ENCODE results near the gene PCBP1.
"Not testable (repeated sequence)": the region's sequence is repeated elsewhere in the genome, so short reads cannot be mapped to it uniquely, and the experiment has no call there.

Gene PCBP1

DNA sequence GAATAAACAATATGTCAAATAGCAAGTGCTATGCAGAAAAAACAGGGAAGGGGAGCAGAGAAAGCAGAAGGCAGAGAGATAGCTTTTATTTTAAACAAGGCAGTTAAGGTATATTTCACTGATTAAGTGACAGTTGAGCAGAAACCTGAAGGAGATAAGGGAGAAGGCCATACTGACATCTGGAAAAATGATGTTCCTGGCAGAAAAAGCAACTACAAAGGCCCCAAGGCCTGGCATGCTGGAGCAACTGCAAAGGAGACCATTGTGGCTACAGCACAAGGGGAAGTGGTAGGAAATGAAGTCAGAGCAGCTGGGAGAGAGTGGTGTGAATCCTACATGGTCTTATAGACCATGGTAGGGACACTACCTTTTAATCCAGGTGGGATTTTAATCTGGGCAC, 8.9 kb upstream of the PCBP1 start:
- Histone ChIP-seq H3K27ac (peak overlapping the region in 5 of 21 experiments; percentile 5 to 31 (median 22)), H3K4me3 (no peak overlapping the region)

DNA sequence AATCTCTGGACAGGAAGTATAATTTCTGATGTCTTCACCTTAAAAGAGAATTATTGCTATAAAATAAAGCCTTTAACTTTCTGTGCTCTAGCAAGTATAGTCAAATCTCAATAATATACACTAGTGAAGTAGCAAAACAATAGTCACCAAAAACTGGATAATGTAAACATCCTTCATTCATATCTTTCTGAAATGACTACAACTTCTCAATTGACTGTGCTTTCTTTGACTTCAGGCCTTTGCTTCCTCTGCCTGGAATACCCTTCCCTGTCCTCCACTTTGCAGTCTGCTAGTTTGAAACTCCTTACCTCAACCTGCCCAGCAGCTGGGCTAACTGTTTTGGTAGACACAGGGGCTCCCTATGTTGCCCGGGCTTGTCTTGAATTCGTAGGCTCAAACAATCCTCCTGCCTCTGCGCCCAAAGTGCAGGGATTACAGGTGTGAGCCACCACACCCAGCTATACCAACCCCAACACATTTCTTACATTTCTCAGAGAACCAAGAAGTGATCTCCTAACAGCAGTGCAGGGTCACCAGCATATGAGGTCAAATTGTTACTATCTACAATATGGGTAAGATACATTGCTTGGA, 6.6 kb upstream of the PCBP1 start:
- H3K27ac ChIP-seq, result peak overlapping the region in 12 of 21 experiments; percentile 6 to 99 (median 33)
- H3K4me3 ChIP-seq, result no peak overlapping the region

DNA sequence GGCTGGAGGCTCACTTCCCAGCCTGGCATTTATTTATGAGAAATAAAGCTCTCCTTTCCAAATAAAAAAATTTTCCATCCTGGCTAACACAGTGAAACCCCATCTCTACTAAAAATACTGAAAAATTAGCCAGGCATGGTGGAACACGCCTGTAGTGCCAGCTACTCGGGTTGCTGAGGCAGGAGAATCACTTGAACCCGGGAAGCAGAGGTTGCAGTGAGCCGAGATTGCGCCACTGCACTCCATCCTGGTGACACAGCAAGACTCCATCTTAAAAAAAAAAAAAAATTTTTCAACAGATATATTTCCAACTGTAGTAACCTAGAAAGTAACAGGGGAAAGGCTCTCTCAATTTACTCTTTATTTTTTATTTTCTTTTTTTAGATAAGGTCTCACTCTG, 6.1 kb upstream of the PCBP1 start:
- H3K4me3 ChIP-seq, result no peak overlapping the region
- H3K27ac ChIP-seq, result peak overlapping the region in 10 of 21 experiments; percentile 7 to 99 (median 35)

DNA sequence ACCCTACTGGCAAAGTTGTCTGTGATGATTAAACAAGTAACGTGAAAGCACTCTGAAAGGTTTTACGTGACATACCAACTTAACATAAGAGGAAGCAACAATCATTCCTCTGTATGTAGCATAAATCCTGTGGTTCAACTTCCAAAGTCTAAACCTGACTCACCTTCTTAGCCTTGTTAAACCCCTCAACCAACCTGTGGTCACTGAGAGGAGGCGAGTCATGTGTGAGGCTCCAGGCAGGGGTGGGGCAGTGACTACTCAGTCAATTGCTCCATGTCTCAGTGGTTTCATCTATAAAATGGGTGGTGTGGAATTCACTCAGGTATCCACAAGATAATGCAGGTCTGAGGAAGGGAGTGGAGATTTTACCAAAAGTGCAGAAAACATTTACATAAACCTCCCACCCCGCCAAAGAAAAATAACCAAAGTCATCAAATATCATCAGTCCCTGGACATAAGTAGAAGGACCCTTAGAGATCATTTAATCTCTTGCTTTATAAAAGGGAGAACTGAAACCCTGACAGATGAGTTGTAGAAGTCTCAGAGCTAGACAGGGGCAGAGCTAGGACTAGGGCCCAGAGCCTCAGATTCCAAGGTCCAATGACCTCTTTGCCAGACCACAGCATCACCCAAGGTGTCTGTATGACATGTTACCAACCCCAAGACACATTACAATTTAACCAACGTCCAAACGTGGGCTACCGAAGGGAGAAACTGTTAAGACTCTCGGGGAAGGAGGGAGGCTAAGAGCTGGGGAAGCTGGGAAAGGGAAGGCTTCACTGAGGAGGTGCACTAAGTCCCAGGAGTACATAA, 3.7 kb upstream of the PCBP1 start:
- Histone ChIP-seq H3K4me3 (no peak overlapping the region), H3K27ac (peak overlapping the region in 20 of 21 experiments; percentile 1 to 100 (median 100))

DNA sequence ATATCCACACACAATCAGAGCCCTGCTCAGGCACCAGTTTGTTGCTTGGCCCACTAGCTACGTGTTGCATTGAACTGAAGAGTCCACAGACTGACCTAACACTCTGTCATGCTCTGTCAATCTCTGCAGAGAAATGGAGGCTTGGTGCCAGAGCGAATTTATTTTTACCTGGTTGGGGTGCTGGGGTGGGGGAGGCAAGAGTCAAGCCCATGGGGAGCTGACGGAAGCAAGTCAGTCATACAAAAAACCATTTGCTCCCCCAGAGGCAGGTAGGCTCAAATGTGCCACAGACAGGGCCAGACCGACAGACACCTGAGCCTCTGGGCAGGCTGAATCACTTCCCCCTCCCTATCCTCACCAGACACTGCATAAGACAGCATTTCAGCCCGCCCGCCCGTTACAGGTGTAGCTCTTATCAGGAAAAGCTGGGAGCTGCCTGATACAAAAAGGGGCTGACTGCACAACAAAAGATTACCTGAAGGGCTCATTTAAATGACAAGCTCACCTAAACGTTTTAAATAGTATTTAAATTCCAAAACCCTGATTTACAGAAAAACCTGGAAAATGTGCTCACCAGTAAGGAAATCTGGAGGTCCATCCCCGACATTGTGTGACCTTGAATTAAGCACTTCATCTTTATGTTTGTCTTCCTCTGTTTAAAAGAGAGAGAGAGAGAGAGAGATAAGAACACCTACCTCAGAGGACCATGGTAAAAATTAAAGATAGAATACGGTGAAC, 2.1 kb upstream of the PCBP1 start:
- H3K27ac ChIP-seq, result peak overlapping the region; percentile 39 to 100 (median 100)
- peak overlapping the region; percentile 54 to 96 (median 87) for H3K4me3 ChIP-seq

DNA sequence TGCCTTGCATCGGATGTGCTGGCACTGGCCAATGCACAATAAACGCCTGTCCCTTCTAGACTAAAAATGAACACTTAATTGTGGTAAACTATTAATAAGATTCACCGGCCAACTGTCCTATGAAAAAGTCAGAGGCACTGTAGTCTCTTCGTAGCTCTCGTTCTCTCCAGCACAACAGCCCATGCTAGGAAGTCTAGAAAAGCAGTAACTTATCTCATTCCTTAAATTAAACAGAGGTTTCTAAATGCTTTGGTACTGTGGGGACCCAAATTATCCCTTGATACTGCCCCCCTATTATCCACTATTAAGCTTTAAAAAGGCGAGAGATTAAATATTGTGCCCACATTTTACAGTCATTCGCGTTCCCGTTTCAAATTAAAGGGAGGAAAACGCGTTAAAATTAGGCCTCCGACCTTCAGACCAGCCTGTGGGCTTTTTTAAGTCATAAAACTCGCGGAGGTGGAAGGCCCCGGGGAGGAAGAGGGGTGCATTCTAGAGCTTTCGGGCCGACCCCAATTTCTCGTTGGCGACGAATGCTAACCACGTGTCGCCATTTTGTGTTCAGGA, 1.5 kb upstream of the PCBP1 start:
- H3K4me3 ChIP-seq, result peak overlapping the region; percentile 54 to 96 (median 87)
- H3K27ac ChIP-seq, result peak overlapping the region; percentile 94 to 100 (median 100)

DNA sequence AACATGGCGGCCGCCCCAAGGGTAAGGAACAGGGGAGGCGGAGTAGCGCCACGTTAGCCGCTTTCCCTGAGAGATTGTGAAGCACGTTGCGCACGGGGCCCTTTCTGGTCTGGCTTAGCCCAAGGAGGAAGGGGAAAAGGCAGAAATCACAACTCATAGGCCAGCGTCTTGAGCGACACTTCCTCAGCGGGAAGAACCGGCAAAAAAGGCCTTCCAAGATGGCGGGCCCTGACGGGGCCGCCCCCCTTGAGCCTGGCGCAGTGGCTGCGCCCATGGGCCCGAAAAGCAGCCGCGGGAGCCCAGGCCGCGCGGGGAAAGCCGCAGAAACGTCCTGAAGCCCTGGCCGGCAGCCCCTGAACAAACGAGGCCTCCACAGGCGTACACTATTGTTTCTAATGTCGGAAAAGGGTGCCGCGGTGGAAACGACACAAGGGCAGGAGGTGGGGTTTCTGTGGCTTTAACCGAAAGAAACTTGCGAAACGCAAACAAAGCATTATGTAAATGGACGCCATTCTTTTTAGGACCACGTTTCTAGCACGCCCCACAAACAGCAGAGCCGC, 919 bp upstream of the PCBP1 start:
- peak overlapping the region; percentile 54 to 96 (median 87) for H3K4me3 ChIP-seq
- H3K27ac ChIP-seq, result peak overlapping the region; percentile 94 to 100 (median 100)

DNA sequence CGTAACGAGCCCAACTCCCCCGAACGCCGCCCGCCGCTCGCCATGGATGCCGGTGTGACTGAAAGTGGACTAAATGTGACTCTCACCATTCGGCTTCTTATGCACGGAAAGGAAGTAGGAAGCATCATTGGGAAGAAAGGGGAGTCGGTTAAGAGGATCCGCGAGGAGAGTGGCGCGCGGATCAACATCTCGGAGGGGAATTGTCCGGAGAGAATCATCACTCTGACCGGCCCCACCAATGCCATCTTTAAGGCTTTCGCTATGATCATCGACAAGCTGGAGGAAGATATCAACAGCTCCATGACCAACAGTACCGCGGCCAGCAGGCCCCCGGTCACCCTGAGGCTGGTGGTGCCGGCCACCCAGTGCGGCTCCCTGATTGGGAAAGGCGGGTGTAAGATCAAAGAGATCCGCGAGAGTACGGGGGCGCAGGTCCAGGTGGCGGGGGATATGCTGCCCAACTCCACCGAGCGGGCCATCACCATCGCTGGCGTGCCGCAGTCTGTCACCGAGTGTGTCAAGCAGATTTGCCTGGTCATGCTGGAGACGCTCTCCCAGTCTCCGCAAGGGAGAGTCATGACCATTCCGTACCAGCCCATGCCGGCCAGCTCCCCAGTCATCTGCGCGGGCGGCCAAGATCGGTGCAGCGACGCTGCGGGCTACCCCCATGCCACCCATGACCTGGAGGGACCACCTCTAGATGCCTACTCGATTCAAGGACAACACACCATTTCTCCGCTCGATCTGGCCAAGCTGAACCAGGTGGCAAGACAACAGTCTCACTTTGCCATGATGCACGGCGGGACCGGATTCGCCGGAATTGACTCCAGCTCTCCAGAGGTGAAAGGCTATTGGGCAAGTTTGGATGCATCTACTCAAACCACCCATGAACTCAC, 673 bp downstream of the PCBP1 start:
- H3K4me3 ChIP-seq, result peak overlapping the region; percentile 74 to 96 (median 87)
- H3K27ac ChIP-seq, result peak overlapping the region; percentile 94 to 100 (median 100)

DNA sequence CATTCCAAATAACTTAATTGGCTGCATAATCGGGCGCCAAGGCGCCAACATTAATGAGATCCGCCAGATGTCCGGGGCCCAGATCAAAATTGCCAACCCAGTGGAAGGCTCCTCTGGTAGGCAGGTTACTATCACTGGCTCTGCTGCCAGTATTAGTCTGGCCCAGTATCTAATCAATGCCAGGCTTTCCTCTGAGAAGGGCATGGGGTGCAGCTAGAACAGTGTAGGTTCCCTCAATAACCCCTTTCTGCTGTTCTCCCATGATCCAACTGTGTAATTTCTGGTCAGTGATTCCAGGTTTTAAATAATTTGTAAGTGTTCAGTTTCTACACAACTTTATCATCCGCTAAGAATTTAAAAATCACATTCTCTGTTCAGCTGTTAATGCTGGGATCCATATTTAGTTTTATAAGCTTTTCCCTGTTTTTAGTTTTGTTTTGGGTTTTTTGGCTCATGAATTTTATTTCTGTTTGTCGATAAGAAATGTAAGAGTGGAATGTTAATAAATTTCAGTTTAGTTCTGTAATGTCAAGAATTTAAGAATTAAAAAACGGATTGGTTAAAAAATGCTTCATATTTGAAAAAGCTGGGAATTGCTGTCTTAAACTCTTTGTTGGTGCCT, 1.4 kb downstream of the PCBP1 start:
- H3K27ac ChIP-seq, result peak overlapping the region in 20 of 21 experiments; percentile 94 to 100 (median 100)
- peak overlapping the region; percentile 74 to 96 (median 87) for H3K4me3 ChIP-seq

DNA sequence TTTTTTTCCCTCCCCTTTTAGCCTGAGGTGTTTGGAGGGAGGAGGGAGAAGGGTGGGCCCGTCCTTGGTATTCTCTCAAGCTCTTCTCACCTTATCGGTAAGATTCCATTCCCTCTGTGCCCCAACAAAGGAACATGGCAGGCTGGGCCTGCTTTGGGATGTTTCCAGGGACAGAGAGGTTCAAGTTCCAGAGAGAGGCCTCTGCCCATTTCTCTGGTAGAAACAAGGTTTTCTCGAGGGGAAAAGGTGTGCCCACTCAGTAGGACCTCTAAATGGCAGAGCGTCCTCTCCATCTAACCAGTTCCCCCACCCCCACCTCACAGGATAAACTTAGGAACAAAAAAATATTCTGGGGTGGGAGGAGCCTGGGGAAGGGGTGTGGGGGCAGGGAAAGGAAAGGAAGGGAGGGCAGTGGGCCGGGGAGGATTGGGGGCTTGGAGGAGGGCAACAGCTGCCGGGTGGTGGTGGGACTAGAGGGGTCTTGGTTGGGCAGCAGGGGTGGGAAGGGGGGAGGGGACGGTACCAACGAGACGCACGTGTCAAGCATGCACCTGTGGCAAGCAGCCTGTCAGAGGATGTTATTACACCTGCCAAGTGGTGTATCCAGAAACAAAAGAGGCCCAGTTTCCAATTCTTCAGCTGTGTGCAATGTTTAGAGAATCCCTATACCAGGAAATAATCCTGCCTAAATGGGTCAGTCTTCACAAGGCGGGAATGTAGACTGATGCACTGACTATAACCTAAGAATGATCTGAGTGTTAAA, 2.1 kb downstream of the PCBP1 start:
- Histone ChIP-seq H3K27ac (peak overlapping the region in 20 of 21 experiments; percentile 94 to 100 (median 100)), H3K4me3 (peak overlapping the region; percentile 74 to 96 (median 87))

DNA sequence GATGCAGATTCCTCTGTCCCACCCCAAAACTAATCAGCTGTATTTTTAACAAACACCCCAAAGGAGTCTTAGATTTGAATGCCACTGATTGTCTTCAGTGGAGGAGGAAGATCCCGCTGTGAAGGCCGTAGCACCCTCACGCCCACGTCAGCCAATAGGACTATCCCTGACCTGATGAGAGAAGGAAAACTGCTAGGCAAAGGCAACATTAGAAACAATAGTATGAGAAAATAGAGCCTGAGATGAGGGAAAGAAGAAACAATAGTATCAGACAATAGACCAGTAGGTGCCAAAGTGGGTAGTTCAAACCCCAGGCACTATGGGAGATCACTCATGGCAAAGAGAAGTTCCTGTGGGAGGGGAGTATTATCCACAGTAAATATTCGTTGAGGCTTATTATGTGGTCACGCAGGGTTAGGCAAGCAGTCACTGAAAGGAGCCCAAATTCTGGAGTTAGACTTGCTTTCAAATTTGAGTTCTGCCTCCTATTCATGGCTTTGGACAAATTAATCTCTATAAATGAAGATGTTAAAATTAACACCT, 2.8 kb downstream of the PCBP1 start:
- peak overlapping the region in 5 of 7 experiments; percentile 77 to 96 (median 87) for H3K4me3 ChIP-seq
- peak overlapping the region in 20 of 21 experiments; percentile 28 to 100 (median 100) for H3K27ac ChIP-seq

DNA sequence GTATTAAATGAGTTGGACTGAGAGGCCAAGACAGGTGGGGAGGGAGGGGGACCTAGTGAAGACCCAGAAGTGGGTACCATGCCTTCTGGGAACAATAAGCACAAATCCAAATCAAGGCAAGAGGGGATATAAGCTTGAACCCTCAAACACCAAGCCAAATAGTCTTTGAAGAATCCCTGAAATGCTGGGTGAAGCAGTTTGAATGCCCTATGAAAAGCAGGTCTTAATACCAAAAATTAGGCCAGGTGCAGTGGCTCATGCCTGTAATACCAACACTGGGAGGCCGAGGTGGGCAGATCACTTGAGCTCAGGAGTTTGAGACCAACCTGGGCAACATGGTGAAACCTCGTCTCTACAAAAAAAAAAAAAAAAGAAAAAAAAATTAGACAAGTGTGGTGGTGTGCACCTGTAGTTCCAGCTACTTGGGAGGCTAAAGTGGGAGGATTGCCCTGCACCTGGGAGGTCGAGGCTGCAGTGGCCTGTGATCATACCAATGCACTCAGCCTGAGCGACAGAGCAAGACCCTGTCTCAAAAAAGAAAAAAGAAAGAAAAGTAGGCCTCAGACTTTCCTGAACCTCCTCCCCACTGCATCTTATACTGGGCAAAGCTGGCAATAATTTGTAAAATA, 3.5 kb downstream of the PCBP1 start:
- H3K27ac ChIP-seq, result peak overlapping the region in 18 of 21 experiments; percentile 22 to 100 (median 100)
- H3K4me3 ChIP-seq, result no peak overlapping the region

DNA sequence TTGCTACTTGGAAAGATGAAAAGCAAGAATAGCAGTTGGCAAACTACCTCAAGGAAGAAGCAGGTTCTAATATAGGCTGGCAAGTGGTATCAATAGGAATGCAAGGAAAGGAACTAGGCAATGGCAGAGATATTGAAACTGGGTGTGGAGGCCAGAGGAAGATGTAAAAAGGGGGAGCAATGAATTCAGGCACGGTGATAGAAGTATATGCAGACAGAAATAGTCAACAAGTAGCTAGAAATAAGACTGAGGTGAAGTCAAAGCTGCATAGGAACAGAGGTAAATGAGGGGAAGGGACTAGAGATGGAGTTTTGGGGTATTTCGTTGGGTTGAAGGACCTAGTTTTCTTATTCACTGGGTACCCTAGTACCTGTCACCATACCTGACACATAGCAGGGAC, 4.1 kb downstream of the PCBP1 start:
- H3K27ac ChIP-seq, result peak overlapping the region in 16 of 21 experiments; percentile 3 to 100 (median 51)
- H3K4me3 ChIP-seq, result no peak overlapping the region

DNA sequence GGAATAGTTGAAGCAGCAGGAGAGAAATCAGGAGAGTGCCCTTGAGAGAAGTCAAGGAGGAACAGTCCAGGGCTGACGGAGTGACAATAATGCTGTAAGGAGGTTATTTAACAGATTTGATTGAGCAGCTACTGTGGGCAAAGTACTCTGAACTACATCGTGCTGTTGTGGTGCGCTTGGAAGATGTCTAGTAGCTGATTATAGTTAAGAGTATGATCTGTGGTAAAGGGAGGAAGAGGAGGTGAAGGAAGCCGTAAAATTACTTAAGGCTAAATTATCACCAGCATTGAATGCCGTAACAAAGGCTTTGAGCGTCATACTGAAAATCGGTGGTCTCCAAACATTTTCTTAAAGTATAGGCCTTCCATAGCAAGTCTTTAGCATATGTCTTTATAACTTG, 4.5 kb downstream of the PCBP1 start:
- Histone ChIP-seq H3K27ac (peak overlapping the region in 13 of 21 experiments; percentile 3 to 100 (median 45)), H3K4me3 (no peak overlapping the region)

DNA sequence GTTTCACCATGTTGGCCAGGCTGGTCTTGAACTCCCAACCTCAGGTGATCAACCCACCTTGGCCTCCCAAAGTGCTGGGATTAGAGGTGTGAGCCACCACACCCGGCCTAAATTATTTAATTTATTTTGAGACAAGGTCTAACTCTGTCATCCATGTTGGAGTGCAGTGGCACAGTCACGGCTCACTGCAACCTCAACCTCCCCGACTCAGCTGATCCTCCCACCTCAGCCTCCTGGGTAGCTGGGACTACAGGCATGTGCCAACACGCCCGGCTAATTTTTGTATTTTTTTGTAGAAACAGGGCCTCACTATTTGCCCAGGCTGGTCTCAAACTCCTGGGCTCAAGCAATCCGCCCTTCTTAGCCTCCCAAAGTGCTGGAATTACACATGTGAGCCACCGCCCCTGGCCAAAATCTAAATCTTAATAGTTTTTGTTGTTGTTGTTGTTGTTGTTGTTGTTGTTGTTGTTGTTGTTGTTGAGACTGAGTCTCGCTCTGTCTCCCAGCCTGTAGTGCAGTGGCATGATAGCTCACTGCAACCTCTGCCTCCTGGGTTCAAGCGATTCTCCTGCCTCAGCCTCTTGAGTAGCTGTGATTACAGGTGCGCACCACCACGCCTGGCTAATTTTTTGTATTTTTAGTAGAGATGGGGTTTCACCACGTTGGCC, 5.4 kb downstream of the PCBP1 start:
- H3K4me3 ChIP-seq, result not testable (repeated sequence)
- peak overlapping the region in 7 of 21 experiments; percentile 26 to 100 (median 43) for H3K27ac ChIP-seq

Data from skin epidermis (tissue), 12 donors.